Mammary epithelial cell (primary cell): Measurements from ENCODE around the gene FOXK1.

Experiments
- EZH2 ChIP-seq: IDR thresholded peaks from 2 replicates; pipeline ENCODE4 v1.6.1; 2012; ENCODE audit warnings: low read length, inconsistent platforms, borderline replicate concordance
- TF ChIP-seq, protein P1 (sequence below), 2 donors: IDR thresholded peaks in 1 of 2; conservative IDR thresholded peaks in 1 of 2; 2 replicates each; pipeline ENCODE4 v1.5.1; 2011 to 2012; ENCODE audit warnings: inconsistent platforms in 2 of 2, low read length in 2 of 2, mild to moderate bottlenecking in 2 of 2, control low read depth in 1 of 2, low read depth in 1 of 2; ENCODE audit not compliant: insufficient read depth in 1 of 2; ENCODE audit errors: extremely low read depth in 1 of 2

DNA sequence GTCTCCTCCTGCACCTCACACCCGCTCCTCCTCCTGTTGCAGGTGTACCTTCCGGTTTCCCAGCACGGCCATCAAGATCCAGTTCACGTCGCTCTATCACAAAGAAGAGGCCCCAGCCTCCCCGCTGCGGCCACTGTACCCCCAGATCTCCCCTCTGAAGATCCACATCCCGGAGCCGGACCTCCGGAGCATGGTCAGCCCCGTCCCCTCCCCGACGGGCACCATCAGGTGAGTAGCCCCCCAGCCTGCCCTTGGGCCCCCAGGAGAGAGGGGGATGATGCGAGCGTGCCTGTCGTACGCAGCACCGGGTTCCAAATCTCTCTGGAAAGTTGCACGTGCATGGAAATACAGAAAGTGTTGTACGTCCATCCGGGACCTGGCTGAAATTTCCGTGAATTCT, 58.7 kb downstream of the FOXK1 start:
- TF ChIP-seq, protein P1, sequence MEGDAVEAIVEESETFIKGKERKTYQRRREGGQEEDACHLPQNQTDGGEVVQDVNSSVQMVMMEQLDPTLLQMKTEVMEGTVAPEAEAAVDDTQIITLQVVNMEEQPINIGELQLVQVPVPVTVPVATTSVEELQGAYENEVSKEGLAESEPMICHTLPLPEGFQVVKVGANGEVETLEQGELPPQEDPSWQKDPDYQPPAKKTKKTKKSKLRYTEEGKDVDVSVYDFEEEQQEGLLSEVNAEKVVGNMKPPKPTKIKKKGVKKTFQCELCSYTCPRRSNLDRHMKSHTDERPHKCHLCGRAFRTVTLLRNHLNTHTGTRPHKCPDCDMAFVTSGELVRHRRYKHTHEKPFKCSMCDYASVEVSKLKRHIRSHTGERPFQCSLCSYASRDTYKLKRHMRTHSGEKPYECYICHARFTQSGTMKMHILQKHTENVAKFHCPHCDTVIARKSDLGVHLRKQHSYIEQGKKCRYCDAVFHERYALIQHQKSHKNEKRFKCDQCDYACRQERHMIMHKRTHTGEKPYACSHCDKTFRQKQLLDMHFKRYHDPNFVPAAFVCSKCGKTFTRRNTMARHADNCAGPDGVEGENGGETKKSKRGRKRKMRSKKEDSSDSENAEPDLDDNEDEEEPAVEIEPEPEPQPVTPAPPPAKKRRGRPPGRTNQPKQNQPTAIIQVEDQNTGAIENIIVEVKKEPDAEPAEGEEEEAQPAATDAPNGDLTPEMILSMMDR (conservative IDR thresholded peaks at IDR 0.05 in 1 of 2, IDR thresholded peaks at IDR 0.05 in 1 of 2; ENCODE audit: extremely low read depth in 1 of 2, insufficient read depth in 1 of 2, low read depth in 1 of 2, low read length in 2 of 2), result no peak
- no peak for TF ChIP-seq EZH2
